IPS-15b (cell line): Measurements from ENCODE around the gene GIPR.
A peak's percentile ranks its signal among the peaks of the same experiment; 100 is the strongest.
"Not testable (repeated sequence)": the region's sequence is repeated elsewhere in the genome, so short reads cannot be mapped to it uniquely, and the experiment has no call there.

Source experiments
- H3K27me3 ChIP-seq: one replicate; pipeline ENCODE4 v1.6.1; 2013; ENCODE audit warnings: low read length; ENCODE audit not compliant: control insufficient read depth, insufficient read depth
- H3K36me3 ChIP-seq: one replicate; pipeline ENCODE4 v1.6.1; 2013; ENCODE audit warnings: low read length; ENCODE audit not compliant: control insufficient read depth, insufficient read depth
- H3K4me1 ChIP-seq: one replicate; pipeline ENCODE4 v1.6.1; 2013; ENCODE audit warnings: mild to moderate bottlenecking, low read length; ENCODE audit not compliant: control insufficient read depth, insufficient read depth
- H3K4me3 ChIP-seq: one replicate; pipeline ENCODE4 v1.5.1; 2013; ENCODE audit warnings: low read depth, low read length
- H3K9ac ChIP-seq: one replicate; pipeline ENCODE4 v1.6.1; 2013; ENCODE audit warnings: low read depth, mild to moderate bottlenecking, low read length
- H3K9me3 ChIP-seq: one replicate; pipeline ENCODE4 v1.6.1; 2013; ENCODE audit warnings: mild to moderate bottlenecking, low read length; ENCODE audit not compliant: control insufficient read depth, insufficient read depth

The GIPR gene

DNA sequence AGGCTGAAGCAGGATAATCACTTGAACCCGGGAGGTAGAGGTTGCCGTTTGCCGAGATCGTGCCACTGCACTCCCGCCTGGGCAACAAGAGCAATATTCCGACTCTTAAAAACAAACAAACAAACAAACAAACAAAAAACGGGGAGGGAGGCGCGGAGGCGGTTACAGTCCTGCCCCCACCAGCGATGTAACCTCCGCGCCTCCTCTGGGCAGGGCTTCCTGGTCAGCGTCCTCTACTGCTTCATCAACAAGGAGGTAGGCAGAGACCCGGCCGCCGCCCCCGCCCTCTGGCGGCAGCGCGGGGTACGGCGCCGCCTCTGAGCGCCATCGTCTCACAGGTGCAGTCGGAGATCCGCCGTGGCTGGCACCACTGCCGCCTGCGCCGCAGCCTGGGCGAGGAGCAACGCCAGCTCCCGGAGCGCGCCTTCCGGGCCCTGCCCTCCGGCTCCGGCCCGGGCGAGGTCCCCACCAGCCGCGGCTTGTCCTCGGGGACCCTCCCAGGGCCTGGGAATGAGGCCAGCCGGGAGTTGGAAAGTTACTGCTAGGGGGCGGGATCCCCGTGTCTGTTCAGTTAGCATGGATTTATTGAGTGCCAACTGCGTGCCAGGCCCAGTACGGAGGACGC, 13.5 kb downstream of the GIPR start:
- Histone ChIP-seq H3K4me3 (peak overlapping the region; percentile 49), H3K27me3 (peaks cover 11% of the 10 kb centered on the region), H3K9me3 (no peaks in the 10 kb centered on the region), H3K36me3 (peaks cover 18% of the 10 kb centered on the region), H3K4me1 (peaks cover 5% of the 10 kb centered on the region), H3K9ac (no peak overlapping the region)

GRCh38 chr19:45682117-45682516, 14.1 kb downstream of the GIPR start:
- Histone ChIP-seq H3K4me3 (peak overlapping the region; percentile 49), H3K4me1 (peaks cover 5% of the 10 kb centered on the region), H3K27me3 (peaks cover 11% of the 10 kb centered on the region), H3K9me3 (no peaks in the 10 kb centered on the region), H3K9ac (no peak overlapping the region), H3K36me3 (peaks cover 19% of the 10 kb centered on the region)

DNA sequence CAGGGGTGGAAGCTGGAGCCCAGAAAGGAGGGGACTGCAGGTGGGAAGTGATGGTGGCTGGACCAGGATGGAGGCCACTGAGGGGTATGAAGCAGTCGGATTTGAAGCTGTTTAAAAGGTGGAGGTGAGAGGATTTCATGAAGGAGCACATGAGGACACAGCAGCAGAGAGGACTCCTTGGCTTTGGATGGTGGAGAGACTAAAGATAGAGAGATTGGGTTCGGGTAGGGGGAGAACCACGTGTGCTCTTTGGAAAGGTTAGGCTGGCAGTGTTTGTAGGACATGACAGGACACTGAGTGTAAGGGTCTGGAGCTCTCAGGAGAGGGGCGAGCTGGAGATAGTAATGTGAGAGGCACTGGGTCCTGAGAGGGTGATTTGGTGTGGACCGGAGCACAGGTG, 14.9 kb downstream of the GIPR start:
- no peak overlapping the region for H3K4me3 ChIP-seq
- no peaks in the 10 kb centered on the region for H3K9me3 ChIP-seq
- no peak overlapping the region for H3K9ac ChIP-seq
- peaks cover 5% of the 10 kb centered on the region for H3K4me1 ChIP-seq
- H3K27me3 ChIP-seq, result peaks cover 11% of the 10 kb centered on the region
- H3K36me3 ChIP-seq, result peaks cover 27% of the 10 kb centered on the region

- H3K9me3 ChIP-seq, H3K27me3 ChIP-seq, H3K4me3 ChIP-seq, H3K4me1 ChIP-seq, H3K9ac ChIP-seq: not testable (repeated sequence)
- H3K36me3 ChIP-seq, result peaks cover 36% of the 10 kb centered on the region
These were observed 17.0 kb downstream of the GIPR start for GRCh38 chr19:45685045-45685444.

GRCh38 chr19:45687599-45687998, 19.6 kb downstream of the GIPR start:
- no peak overlapping the region for H3K9ac ChIP-seq
- H3K9me3 ChIP-seq, result no peaks in the 10 kb centered on the region
- H3K27me3 ChIP-seq, result no peaks in the 10 kb centered on the region
- peaks cover 39% of the 10 kb centered on the region for H3K36me3 ChIP-seq
- no peaks in the 10 kb centered on the region for H3K4me1 ChIP-seq
- H3K4me3 ChIP-seq, result no peak overlapping the region

DNA sequence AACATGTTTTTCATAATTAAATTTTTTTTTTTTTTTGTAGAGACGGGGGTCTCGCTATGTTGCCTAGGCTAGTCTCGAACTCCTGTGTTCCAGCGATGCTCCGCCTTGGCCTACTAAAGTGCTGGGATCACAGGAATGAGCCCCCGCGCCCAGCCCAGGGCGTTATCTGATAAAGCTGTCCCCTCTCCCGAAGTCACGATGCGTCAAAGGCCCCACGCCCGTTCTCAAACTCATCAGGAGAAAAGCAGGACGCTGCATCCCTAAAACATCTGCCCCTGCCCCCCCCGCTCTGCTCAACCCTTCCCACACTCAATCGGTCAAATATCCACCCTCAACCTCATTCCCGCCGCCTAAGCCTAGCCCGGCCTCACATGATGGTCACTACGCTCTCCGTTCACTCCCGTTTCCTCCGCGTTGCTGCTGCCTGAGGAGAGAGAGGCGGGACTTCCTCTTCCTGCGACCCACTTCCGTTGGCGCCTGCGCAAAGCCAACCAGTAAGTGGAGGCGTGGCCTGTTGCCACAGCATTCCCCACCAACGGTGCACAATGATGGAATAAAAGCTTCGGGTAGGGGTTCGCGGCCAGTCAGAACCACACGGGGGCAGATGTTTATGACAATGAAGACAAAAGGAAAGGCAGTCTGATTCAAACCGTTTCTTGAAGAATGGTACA, 23.6 kb downstream of the GIPR start, which contains the start of gene SNRPD2:
TSS of gene SNRPD2 (minus strand) at position 438 of the 671 bp plus-strand sequence. CDS start at position 373, 65 bp downstream.
- H3K36me3 ChIP-seq, result peaks cover 35% of the 10 kb centered on the region
- H3K9ac ChIP-seq, result peak within 1 kb of the TSS; percentile 87
- peak within 1 kb of the TSS; percentile 94 for H3K4me3 ChIP-seq
- H3K27me3 ChIP-seq, result no peaks in the 10 kb centered on the region
- peaks cover 2% of the 10 kb centered on the region for H3K4me1 ChIP-seq
- H3K9me3 ChIP-seq, result no peaks in the 10 kb centered on the region

GRCh38 chr19:45692187-45693105, 24.4 kb downstream of the GIPR start, which contains the start of gene QPCTL:
QPCTL (plus strand) TSS chr19:45692666; CDS start chr19:45692704, 38 bp downstream.
- Histone ChIP-seq H3K27me3 (no peaks in the 10 kb centered on the region), H3K36me3 (peaks cover 35% of the 10 kb centered on the region), H3K4me3 (peak within 1 kb of the TSS; percentile 94), H3K4me1 (peaks cover 2% of the 10 kb centered on the region), H3K9me3 (no peaks in the 10 kb centered on the region), H3K9ac (peak within 1 kb of the TSS; percentile 87)

DNA sequence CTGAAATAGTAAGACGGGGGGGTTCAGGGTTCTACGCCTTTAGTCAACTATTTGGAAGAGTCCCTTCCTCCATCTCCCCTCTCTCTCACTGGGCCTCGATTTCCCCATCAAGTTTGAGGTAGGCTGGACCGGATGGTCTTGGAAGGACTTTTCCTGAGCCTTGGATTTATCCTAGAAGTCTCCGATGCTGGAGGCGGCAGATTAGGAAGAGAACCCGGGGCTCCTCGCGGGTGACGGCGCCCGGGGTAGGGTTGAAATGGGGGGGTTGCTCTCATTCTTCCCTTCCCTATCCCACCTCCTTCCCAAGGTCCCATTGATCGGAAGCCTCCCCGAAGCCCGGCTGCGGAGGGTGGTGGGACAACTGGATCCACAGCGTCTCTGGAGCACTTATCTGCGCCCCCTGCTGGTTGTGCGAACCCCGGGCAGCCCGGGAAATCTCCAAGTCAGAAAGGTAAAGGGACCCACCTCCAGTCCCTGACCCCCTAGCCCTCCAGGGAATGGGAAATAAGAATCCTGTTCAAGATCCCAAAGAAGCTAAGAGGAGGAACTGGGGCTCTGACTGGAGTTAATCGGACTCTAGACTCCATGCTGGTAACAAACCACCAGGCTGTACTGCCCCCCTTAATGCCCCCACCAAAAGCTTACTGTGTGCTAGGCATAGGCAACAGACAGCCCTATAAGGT, 25.2 kb downstream of the GIPR start:
- Histone ChIP-seq H3K27me3 (no peaks in the 10 kb centered on the region), H3K4me1 (peaks cover 2% of the 10 kb centered on the region), H3K9me3 (no peaks in the 10 kb centered on the region), H3K4me3 (peak overlapping the region; percentile 94), H3K36me3 (peaks cover 31% of the 10 kb centered on the region), H3K9ac (peak overlapping the region; percentile 79)

DNA sequence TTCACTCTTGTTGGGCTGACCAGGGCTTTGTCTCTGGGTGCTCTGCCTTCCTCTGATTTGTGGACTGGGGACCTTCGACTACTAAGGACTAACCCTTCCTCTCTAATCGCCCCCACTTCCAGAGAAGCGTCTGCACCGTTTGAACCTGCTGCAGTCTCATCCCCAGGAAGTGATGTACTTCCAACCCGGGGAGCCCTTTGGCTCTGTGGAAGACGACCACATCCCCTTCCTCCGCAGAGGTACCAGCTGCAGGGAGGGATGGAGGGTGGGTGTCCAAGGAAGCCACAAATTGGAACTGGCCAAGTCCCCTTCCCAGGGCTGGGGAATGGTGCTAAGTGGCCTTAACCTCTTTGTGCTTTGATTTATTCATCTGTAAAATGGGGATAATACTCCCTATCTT, 33.7 kb downstream of the GIPR start:
- Histone ChIP-seq H3K27me3 (no peaks in the 10 kb centered on the region), H3K4me3 (no peak overlapping the region), H3K36me3 (peaks cover 26% of the 10 kb centered on the region), H3K4me1 (no peaks in the 10 kb centered on the region), H3K9ac (no peak overlapping the region), H3K9me3 (no peaks in the 10 kb centered on the region)

DNA sequence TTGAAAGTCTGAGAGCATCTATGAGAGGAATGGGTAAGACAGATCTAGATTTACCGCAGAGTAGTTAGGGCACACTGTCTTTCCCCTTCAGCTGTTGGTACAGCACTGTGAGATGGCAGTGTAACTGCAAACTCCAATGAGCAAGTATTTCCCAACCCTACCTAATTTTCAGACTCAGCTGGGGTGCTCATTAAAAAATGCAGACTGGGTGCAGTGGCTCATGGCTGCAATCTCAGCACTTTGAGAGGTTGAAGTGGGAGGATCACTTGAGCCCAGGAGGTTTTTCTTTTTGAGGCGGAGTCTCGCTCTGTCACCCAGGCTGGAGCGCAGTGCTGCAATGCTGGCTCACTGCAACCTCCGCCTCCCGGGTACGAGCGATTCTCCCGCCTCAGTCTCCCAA, 37.1 kb downstream of the GIPR start:
- Histone ChIP-seq H3K4me1 (no peaks in the 10 kb centered on the region), H3K9me3 (no peaks in the 10 kb centered on the region), H3K36me3 (peaks cover 19% of the 10 kb centered on the region), H3K27me3 (no peaks in the 10 kb centered on the region), H3K9ac (no peak overlapping the region), H3K4me3 (no peak overlapping the region)

DNA sequence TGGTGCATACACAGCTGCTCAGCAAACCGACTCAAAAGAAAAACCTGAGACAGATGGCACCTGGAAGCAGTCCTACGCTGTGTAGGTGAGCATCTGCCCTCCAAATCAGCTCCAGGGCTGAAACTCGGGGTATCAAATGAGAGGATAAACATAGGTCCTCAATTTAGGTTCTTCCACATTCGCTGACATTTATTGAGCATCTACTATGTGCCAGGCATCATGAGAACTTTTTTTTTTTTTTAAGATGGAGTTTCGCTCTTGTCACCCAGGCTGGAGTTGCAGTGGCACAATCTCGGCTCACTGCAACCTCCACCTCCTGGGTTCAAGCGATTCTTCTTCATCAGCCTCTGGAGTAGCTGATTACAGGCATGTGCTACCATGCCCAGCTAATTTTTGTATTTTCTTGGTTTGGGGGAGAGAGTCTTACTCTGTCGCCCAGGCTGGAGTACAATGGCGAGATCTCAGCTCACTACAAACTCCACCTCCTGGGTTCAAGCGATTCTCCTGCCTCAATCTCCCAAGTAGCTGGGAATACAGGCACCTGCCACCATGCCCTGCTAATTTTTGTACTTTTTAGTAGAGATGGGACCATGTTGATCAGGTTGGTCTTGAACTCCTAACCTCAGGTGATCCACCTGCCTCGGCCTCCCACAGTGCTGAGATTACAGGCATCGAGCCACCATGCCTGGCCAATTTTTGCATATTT, 37.8 kb downstream of the GIPR start:
- Histone ChIP-seq H3K4me3 (no peak overlapping the region), H3K4me1 (no peaks in the 10 kb centered on the region), H3K9ac (no peak overlapping the region), H3K9me3 (no peaks in the 10 kb centered on the region), H3K36me3 (peaks cover 19% of the 10 kb centered on the region), H3K27me3 (no peaks in the 10 kb centered on the region)
